Measurements from ENCODE around the gene ROPN1L. TPM values are rescaled to one million over a fixed set of nuclear protein-coding genes. Genes with fewer than 3 reads are reported as not detected.
A peak's percentile ranks its signal among the peaks of the same experiment; 100 is the strongest.

The ROPN1L gene
- total RNA-seq, 4 donors from 2014 or later = 1.7 TPM; not detected in 3

- H3K36me3 ChIP-seq = peaks cover 0 to 94% (median 0%) of the 10 kb centered on the region in 3 donors
- DNase-seq = no peak
- H3K4me1 ChIP-seq = no peaks in the 10 kb centered on the region
- no peaks in the 10 kb centered on the region for H3K9me3 ChIP-seq
- no peak for TF ChIP-seq CTCF (IDR thresholded peaks at IDR 0.05)
- no peak for TF ChIP-seq POLR2A (IDR thresholded peaks at IDR 0.05)
- no peak overlapping the region for H3K4me3 ChIP-seq
- no peak overlapping the region for H3K27ac ChIP-seq
- no peaks in the 10 kb centered on the region for H3K27me3 ChIP-seq
Measured at GRCh38 chr5:10420932-10421331, 20.7 kb upstream of the ROPN1L start.

GRCh38 chr5:10421896-10422691, 19.6 kb upstream of the ROPN1L start:
- TF ChIP-seq POLR2A (IDR thresholded peaks at IDR 0.05) = no peak
- TF ChIP-seq CTCF (IDR thresholded peaks at IDR 0.05) = no peak
- H3K4me1 ChIP-seq = no peaks in the 10 kb centered on the region
- no peaks in the 10 kb centered on the region for H3K27me3 ChIP-seq
- no peaks in the 10 kb centered on the region for H3K9me3 ChIP-seq
- no peak for DNase-seq
- H3K36me3 ChIP-seq = peaks cover 0 to 94% (median 0%) of the 10 kb centered on the region in 3 donors
- H3K27ac ChIP-seq = no peak overlapping the region
- H3K4me3 ChIP-seq = no peak overlapping the region

GRCh38 chr5:10423022-10423421, 18.7 kb upstream of the ROPN1L start:
- Histone ChIP-seq H3K27ac (no peak overlapping the region), H3K36me3 (peaks cover 0 to 94% (median 0%) of the 10 kb centered on the region in 3 donors), H3K9me3 (no peaks in the 10 kb centered on the region), H3K4me1 (no peaks in the 10 kb centered on the region), H3K27me3 (no peaks in the 10 kb centered on the region), H3K4me3 (no peak overlapping the region)
- TF ChIP-seq CTCF (IDR thresholded peaks at IDR 0.05) (no peak), POLR2A (IDR thresholded peaks at IDR 0.05) (no peak)
- no peak for DNase-seq

GRCh38 chr5:10424124-10424731, 17.5 kb upstream of the ROPN1L start:
- H3K27ac ChIP-seq = no peak overlapping the region
- H3K27me3 ChIP-seq = no peaks in the 10 kb centered on the region
- H3K36me3 ChIP-seq = peaks cover 0 to 83% (median 0%) of the 10 kb centered on the region in 3 donors
- H3K9me3 ChIP-seq = no peaks in the 10 kb centered on the region
- no peak for TF ChIP-seq POLR2A (IDR thresholded peaks at IDR 0.05)
- TF ChIP-seq CTCF (IDR thresholded peaks at IDR 0.05) = peak in 4 of 6 experiments; percentile 6 to 34 (median 22)
- no peak for DNase-seq
- no peak overlapping the region for H3K4me3 ChIP-seq
- no peaks in the 10 kb centered on the region for H3K4me1 ChIP-seq

- Histone ChIP-seq H3K27me3 (no peaks in the 10 kb centered on the region), H3K4me3 (no peak overlapping the region), H3K4me1 (no peaks in the 10 kb centered on the region), H3K36me3 (peaks cover 0 to 83% (median 0%) of the 10 kb centered on the region in 3 donors), H3K9me3 (no peaks in the 10 kb centered on the region), H3K27ac (no peak overlapping the region)
- DNase-seq = no peak
- no peak for TF ChIP-seq POLR2A (IDR thresholded peaks at IDR 0.05)
- TF ChIP-seq CTCF (IDR thresholded peaks at IDR 0.05) = no peak
Measured at GRCh38 chr5:10427201-10427600, 14.5 kb upstream of the ROPN1L start.
